ENCODE data around the gene BAIAP3.
"Not testable (repeated sequence)": the region's sequence is repeated elsewhere in the genome, so short reads cannot be mapped to it uniquely, and the experiment has no call there.

Gene BAIAP3

DNA sequence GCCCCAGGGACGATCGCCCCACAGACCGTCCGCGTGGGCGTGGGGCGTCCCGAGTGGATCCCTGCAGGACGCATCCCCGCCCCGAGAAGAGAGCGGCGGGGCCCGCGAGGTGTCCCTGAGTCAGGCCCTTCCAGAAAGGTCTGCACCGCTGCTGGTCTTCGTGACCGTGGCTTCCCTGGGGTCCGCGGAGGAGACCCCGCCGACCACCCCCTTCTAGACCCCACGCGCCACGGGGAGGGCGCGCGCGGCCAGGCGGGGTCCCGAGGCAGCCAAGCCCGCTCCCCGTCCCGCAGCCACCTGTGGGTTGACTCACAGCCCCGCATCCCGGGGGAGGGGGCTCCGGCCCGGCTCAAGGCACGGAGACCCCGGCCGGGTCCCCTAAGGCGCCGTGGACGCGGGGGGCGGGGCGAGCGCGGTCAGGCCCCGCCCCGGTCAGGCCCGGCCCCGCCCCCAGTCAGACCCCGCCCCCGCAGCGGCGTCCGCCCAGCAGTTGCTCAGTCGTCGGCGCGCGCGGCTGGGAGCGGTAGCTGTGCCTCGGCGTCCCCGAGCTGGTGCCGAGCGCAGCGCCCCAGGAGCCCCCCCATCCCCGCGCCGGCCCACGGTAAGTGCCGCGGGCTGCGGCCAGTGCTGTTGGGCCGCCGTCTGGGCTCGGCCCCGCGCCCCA lies at the start of gene BAIAP3:
Gene BAIAP3, plus strand, starts transcription at position 497 of the 664 bp plus-strand sequence. CDS start 4,905 bp downstream, outside the sequence.
- DNase-seq = no peak

GRCh38 chr16:1283996-1284616 lies 49.3 kb upstream of the BAIAP3 start:
- DNase-seq = no peak

GRCh38 chr16:1285669-1286512 lies 47.6 kb upstream of the BAIAP3 start:
- no peak for DNase-seq

GRCh38 chr16:1286513-1287094 lies 46.8 kb upstream of the BAIAP3 start:
- DNase-seq = no peak

- no peak for DNase-seq
These were observed 45.3 kb upstream of the BAIAP3 start for GRCh38 chr16:1287982-1288670.

DNA sequence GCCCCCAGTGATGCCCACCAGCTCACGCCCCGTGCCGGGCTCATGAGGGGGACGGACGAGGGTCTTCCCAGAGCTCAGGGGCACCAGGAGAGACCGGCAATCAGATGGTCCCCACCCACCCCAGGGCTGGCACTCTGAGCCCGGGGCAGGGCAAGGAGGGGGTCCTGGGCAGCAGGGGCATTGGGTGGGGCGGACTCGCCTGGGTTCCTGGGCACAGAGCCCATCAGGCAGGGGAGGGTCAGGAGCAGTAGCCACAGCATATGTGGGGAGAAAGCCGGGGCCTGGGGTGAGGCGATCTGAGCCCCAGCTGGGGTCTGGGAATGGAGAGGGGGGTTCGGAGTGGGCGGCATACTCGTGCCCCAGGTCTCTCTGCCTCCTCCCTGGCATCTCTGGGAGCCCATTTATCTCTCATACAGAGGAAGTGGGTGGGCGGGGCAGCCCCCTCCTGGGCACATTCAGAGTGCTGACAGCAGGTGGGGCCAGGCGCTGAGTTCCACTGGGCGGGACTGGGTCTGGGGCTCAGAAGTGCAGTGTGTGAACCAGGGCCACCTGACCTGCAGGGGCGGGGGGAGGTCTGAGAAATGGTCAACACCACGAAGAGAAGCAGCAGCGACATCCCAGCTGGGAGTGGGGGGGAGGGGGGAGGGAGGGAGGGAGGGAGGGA lies 44.5 kb upstream of the BAIAP3 start:
- DNase-seq = no peak

GRCh38 chr16:1289477-1289866 lies 44.0 kb upstream of the BAIAP3 start:
- DNase-seq = no peak

DNA sequence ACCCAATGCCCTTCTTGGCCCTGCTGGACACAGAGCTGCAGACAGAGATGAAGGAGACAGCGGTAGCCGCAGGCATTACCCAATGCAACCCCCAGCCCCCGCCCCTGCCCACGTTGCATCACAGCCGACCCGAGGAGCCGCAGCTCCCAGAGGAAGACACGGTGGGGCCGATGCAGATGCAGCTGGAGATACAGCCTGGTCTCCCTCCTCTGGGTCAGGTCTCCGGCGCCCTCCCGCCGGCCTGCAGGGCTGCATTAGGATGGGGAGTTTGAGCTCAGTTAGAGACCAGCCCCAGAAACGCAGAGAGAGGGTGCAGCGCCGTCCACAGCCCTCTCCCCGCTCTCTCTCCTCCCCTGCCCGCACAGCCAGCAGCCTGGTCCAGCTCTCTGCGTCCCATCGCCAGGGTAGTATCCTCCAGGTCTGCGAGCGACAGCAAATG lies 43.4 kb upstream of the BAIAP3 start:
- no peak for DNase-seq

DNA sequence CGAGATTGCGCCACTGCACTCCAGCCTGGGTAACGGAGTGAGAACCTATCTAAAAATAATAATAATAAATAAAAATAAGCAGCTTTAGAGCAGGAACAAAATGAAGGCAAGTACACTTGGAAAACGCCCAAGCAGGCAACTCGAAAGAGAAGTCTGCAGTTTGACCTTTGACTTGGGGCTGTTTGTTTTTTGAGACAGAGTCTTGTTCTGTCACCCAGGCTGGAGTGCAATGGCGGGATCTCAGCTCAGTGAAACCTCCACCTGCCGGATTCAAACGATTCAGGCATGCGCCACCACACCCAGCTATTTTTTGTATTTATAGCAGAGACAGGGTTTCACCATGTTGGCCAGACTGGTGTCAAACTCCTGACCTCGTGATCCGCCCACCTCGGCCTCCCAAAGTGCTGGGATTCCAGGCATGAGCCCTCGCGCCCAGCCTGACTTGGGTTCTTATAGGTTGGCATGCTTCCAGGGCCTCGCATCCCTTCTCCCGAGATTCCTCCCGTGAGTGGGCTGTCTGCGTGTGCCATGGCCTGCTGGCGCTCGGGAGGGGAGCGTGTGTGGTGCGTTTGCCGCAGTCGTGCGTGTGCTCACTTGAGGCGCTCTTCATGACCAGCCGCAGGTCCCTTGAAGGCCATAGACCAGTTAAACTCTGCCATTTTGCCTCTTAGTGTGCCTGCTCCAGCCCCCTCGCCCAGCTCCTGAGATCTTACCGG lies 42.4 kb upstream of the BAIAP3 start:
- DNase-seq = no peak

DNA sequence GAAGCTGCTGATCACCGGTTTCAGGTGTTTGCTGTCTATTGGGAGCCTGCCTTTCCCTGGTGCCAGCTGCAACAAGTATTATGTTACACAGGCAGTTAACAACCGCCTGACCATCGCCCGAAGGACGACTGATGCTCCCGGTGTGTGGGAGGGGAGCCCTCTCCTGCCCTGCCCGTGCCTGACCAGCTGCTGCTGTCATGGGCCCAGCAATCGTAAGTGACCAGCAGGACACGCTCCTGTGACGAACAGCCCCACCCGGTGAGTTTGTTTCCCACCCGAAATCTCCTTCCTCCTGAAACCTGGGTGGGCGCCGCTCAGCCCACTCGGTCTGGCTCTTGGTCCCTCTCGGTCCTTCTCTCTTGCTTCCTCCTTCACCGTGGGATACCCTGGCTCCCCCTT lies 41.9 kb upstream of the BAIAP3 start:
- DNase-seq = peak; percentile 47

DNA sequence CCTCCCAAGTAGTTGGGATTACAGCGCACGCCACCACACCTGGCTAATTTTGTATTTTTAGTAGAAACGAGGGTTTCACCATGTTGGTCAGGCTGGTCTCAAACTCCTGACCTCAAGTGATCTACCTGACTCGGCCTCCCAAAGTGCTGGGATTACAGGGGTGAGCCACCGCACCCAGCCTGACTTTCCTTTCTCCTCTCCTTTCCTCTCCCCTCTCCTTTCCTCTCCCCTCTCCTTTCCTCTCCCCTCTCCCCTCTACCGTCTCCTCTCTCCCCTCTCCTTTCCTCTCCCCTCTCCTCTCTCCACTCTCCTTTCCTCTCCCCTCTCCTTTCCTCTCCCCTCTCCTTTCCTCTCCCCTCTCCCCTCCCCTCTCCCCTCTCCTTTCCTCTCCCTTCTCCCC lies 41.2 kb upstream of the BAIAP3 start:
- not testable (repeated sequence) for DNase-seq

- not testable (repeated sequence) for DNase-seq
These were observed 40.6 kb upstream of the BAIAP3 start for GRCh38 chr16:1292808-1293207.

- DNase-seq = no peak
These were observed 39.4 kb upstream of the BAIAP3 start for GRCh38 chr16:1293921-1294656.

- DNase-seq = no peak
These were observed 38.0 kb upstream of the BAIAP3 start for GRCh38 chr16:1295465-1295864.

GRCh38 chr16:1296688-1297017 lies 36.8 kb upstream of the BAIAP3 start:
- not testable (repeated sequence) for DNase-seq

DNA sequence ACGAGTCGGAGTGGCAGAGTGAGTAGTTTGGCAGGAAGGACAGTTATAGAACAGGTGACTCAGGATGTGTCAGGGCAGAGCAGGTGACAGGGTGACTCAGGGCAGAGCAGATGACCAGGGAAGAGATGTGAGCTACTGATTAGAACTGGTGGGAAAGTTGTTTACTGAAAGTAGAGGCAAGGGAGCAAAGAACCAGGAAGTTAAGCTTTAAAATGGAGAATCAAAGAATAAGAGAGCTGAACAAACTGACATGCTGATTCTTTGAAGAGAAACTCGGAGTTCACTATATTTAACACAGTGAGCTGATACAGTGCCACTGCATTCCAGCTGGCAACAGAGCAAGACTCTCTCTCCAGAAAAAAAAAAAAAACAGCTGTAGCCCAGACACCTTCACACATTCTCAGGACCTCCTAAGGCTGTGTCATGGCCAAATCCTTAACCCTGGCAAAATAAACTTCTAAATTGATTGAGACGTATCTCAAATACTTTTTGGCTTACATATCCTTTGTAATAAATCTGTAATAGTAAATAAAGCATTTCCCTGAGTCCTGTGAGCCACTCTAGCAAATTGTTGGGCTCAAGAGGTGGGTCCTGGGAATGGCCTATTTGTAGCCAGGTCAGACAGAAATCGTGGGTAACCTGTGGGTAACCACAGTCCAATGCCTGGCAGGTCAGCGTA lies 36.3 kb upstream of the BAIAP3 start:
- no peak for DNase-seq

GRCh38 chr16:1298406-1298805 lies 35.0 kb upstream of the BAIAP3 start:
- no peak for DNase-seq

GRCh38 chr16:1299012-1299867 lies 34.2 kb upstream of the BAIAP3 start:
- DNase-seq = no peak

GRCh38 chr16:1299868-1300203 lies 33.6 kb upstream of the BAIAP3 start:
- no peak for DNase-seq
